NCI-H187 (cell line): ENCODE results near the gene IFT80.

Source experiments
- DNase-seq, 2 experiments: peaks; one replicate each; lab custom pipeline; 2025; lab: John Stamatoyannopoulos, UW

IFT80 gene

GRCh38 chr3:160399125-160400029 is at the start of gene IFT80, which contains the start of gene SMC4:
Gene IFT80 (minus strand): TSS chr3:160399225. CDS start chr3:160384600, 14,625 bp downstream.
Gene SMC4 (plus strand): TSS chr3:160399650. CDS start chr3:160400827, 1,177 bp downstream.
- peak; percentile 95 to 98 for DNase-seq

- DNase-seq = no peak
These were observed 48.5 kb upstream of the IFT80 start for GRCh38 chr3:160447544-160447943.

GRCh38 chr3:160446522-160447056 is 47.6 kb upstream of the IFT80 start:
- no peak for DNase-seq

GRCh38 chr3:160445854-160446253 is 46.8 kb upstream of the IFT80 start:
- DNase-seq = no peak

- no peak for DNase-seq
These were observed 45.4 kb upstream of the IFT80 start for GRCh38 chr3:160444411-160444810.

GRCh38 chr3:160440687-160441086 is 41.7 kb upstream of the IFT80 start:
- DNase-seq = no peak

GRCh38 chr3:160437083-160437455 is 38.0 kb upstream of the IFT80 start:
- no peak for DNase-seq

- no peak for DNase-seq
These were observed 36.7 kb upstream of the IFT80 start for GRCh38 chr3:160435747-160436146.

- no peak for DNase-seq
These were observed 36.1 kb upstream of the IFT80 start for GRCh38 chr3:160435095-160435494.

- no peak for DNase-seq
These were observed 35.0 kb upstream of the IFT80 start for GRCh38 chr3:160434071-160434470.

- no peak for DNase-seq
These were observed 28.9 kb upstream of the IFT80 start for GRCh38 chr3:160427832-160428424.

- DNase-seq = no peak
These were observed 18.3 kb upstream of the IFT80 start for GRCh38 chr3:160417311-160417710.

GRCh38 chr3:160413613-160414248 is 14.7 kb upstream of the IFT80 start:
- DNase-seq = peak in 1 of 2 experiments; percentile 5

- no peak for DNase-seq
These were observed 13.5 kb upstream of the IFT80 start for GRCh38 chr3:160412477-160412876.

- no peak for DNase-seq
These were observed 11.0 kb upstream of the IFT80 start for GRCh38 chr3:160409812-160410610.

- no peak for DNase-seq
These were observed 4.9 kb upstream of the IFT80 start for GRCh38 chr3:160403796-160404470.

GRCh38 chr3:160403028-160403545 is 4.1 kb upstream of the IFT80 start:
- DNase-seq = no peak

GRCh38 chr3:160402221-160403027 is 3.4 kb upstream of the IFT80 start:
- DNase-seq = no peak

- no peak for DNase-seq
These were observed 2.5 kb upstream of the IFT80 start for GRCh38 chr3:160401291-160402095.
